ENCODE data around the gene CSNK1G2. TPM values are rescaled to one million over a fixed set of nuclear protein-coding genes. Genes with fewer than 3 reads are reported as not detected.
A peak's percentile ranks its signal among the peaks of the same experiment; 100 is the strongest.

CSNK1G2 gene
- total and polyA plus RNA-seq, 8 donors = 30.2 to 210 (median 65.3) TPM

- TF ChIP-seq POLR2A (IDR thresholded peaks at IDR 0.05) = no peak
- TF ChIP-seq CTCF (IDR thresholded peaks at IDR 0.05) = no peak
- no peak for TF ChIP-seq POLR2AphosphoS5 (IDR thresholded peaks at IDR 0.05)
- no peak for TF ChIP-seq EP300 (IDR thresholded peaks at IDR 0.05)
- Histone ChIP-seq H3K27me3 (no peaks in the 10 kb centered on the region), H3K9me3 (no peaks in the 10 kb centered on the region), H3K4me3 (no peak overlapping the region), H3K27ac (peak overlapping the region in 2 of 5 donors; percentile 0 to 18), H3K36me3 (peaks cover 17 to 36% (median 30%) of the 10 kb centered on the region in 4 donors), H3K4me1 (peaks cover 34 to 70% (median 64%) of the 10 kb centered on the region in 4 donors)
- intact Hi-C loops (cut with DNase I; ENCODE audit: low total_unique reads) = no loop called here
- no peak for DNase-seq
- 50 to 79% (median 61%) methylated on average over 10 of the region's 10 CpGs for WGBS, 5 donors
Measured at GRCh38 chr19:1909761-1910080, 31.3 kb upstream of the CSNK1G2 start.

GRCh38 chr19:1910177-1910576, 30.8 kb upstream of the CSNK1G2 start:
- WGBS, 5 donors = 92 to 100% (median 96%) methylated on average over 1 to 10 of the region's 10 CpGs
- no peak for DNase-seq
- Histone ChIP-seq H3K4me1 (peaks cover 32 to 66% (median 61%) of the 10 kb centered on the region in 4 donors), H3K4me3 (no peak overlapping the region), H3K27ac (peak overlapping the region in 1 of 5 donors; percentile 18), H3K27me3 (no peaks in the 10 kb centered on the region), H3K9me3 (no peaks in the 10 kb centered on the region), H3K36me3 (peaks cover 18 to 41% (median 34%) of the 10 kb centered on the region in 4 donors)
- intact Hi-C loops (cut with DNase I; ENCODE audit: low total_unique reads) = no loop called here
- TF ChIP-seq POLR2AphosphoS5 (IDR thresholded peaks at IDR 0.05) (no peak), POLR2A (IDR thresholded peaks at IDR 0.05) (no peak), EP300 (IDR thresholded peaks at IDR 0.05) (no peak), CTCF (IDR thresholded peaks at IDR 0.05) (no peak)

- TF ChIP-seq CTCF (IDR thresholded peaks at IDR 0.05) = no peak
- TF ChIP-seq EP300 (IDR thresholded peaks at IDR 0.05) = no peak
- no peak for TF ChIP-seq POLR2AphosphoS5 (IDR thresholded peaks at IDR 0.05)
- no peak for TF ChIP-seq POLR2A (IDR thresholded peaks at IDR 0.05)
- intact Hi-C loops (cut with DNase I; ENCODE audit: low total_unique reads) = no loop called here
- peaks cover 20 to 46% (median 36%) of the 10 kb centered on the region in 4 donors for H3K36me3 ChIP-seq
- H3K27me3 ChIP-seq = no peaks in the 10 kb centered on the region
- no peak for DNase-seq
- no peak overlapping the region for H3K4me3 ChIP-seq
- no peaks in the 10 kb centered on the region for H3K9me3 ChIP-seq
- H3K4me1 ChIP-seq = peaks cover 26 to 60% (median 55%) of the 10 kb centered on the region in 4 donors
- H3K27ac ChIP-seq = no peak overlapping the region
- 81 to 94% (median 92%) methylated on average over 13 of the region's 13 CpGs for WGBS, 5 donors
Measured at GRCh38 chr19:1911098-1911497, 29.9 kb upstream of the CSNK1G2 start.

- H3K4me1 ChIP-seq = peaks cover 17 to 51% (median 46%) of the 10 kb centered on the region in 4 donors
- H3K9me3 ChIP-seq = no peaks in the 10 kb centered on the region
- H3K27ac ChIP-seq = peak overlapping the region in 4 of 5 donors; percentile 50 to 57 (median 52)
- TF ChIP-seq POLR2AphosphoS5 (IDR thresholded peaks at IDR 0.05) (peak in 2 of 3 donors; percentile 59 to 71), EP300 (IDR thresholded peaks at IDR 0.05) (no peak)
- WGBS, 5 donors = 29 to 84% (median 46%) methylated on average over 7 to 37 of the region's 37 CpGs
- H3K36me3 ChIP-seq = peaks cover 20 to 54% (median 38%) of the 10 kb centered on the region in 4 donors
- intact Hi-C loops (cut with DNase I; ENCODE audit: low total_unique reads) = no loop called here
- DNase-seq = peak; percentile 82 to 87
- no peaks in the 10 kb centered on the region for H3K27me3 ChIP-seq
- no peak overlapping the region for H3K4me3 ChIP-seq
Measured at GRCh38 chr19:1911995-1912394, 29.0 kb upstream of the CSNK1G2 start.

- no peak for TF ChIP-seq CTCF (IDR thresholded peaks at IDR 0.05)
- TF ChIP-seq POLR2AphosphoS5 (IDR thresholded peaks at IDR 0.05) = no peak
- no peak for TF ChIP-seq POLR2A (IDR thresholded peaks at IDR 0.05)
- no peak for TF ChIP-seq EP300 (IDR thresholded peaks at IDR 0.05)
- WGBS, 5 donors = 97 to 98% (median 97%) methylated on average over 63 to 77 of the region's 77 CpGs
- Histone ChIP-seq H3K4me1 (peaks cover 17 to 42% (median 37%) of the 10 kb centered on the region in 4 donors), H3K4me3 (no peak overlapping the region), H3K9me3 (no peaks in the 10 kb centered on the region), H3K27ac (no peak overlapping the region), H3K36me3 (peaks cover 22 to 62% (median 46%) of the 10 kb centered on the region in 4 donors), H3K27me3 (no peaks in the 10 kb centered on the region)
- DNase-seq = no peak
- intact Hi-C loops (cut with DNase I; ENCODE audit: low total_unique reads) = no loop called here
Measured at GRCh38 chr19:1912760-1913505, 28.0 kb upstream of the CSNK1G2 start.
